K562 treated with DMSO at 1 percent for 48 hours (cell line): ENCODE data around the gene TMEM263. TPM values are rescaled to one million over a fixed set of nuclear protein-coding genes. Genes with fewer than 3 reads are reported as not detected.

Source experiments
- total RNA-seq: library from RNA; unstranded; fragments of 300-600 nt; gene quantifications from 2 replicates; pipeline ENCODE4 v1.2.3, GENCODE V29; 2022; ENCODE audit warnings: low replicate concordance; ENCODE audit errors: extremely low read depth

The TMEM263 gene
- total RNA-seq: not detected in 2 replicates

DNA sequence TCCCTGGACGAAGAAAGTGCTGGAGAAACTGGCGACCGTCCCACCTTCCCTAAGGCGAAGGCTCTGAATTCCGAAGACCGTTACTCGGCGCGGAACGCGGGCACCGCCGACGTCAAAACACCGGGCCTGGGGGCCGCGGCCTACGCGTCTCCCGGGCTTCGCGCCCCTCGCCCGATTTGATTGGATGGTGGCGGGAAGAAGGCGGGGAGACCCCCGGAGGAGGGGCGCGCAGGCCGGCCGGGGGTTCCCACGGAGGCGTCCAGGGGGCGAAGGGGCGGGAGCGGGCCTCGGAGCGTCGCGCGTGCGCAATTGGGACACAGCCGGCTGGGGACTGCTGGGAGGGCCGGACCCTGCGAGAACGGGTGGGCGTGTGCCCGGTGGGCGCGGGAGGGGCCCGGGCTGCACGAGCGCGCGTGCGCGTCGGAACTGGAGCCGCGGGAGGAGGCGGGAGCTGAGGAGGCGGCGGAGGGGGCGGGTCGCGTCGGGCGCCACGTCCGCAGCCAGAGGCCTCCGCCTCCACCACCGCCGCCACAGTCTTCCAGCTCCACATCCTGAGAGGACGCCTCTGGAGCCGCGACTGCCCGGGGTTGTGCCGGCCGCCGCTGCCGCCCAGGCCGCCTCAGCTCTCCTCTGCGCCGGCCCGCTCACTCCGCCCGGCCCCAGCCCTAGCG is at the start of gene TMEM263:
Gene TMEM263, plus strand, starts transcription at position 531 of the 671 bp plus-strand sequence. CDS start 11,210 bp downstream, outside the sequence.

DNA sequence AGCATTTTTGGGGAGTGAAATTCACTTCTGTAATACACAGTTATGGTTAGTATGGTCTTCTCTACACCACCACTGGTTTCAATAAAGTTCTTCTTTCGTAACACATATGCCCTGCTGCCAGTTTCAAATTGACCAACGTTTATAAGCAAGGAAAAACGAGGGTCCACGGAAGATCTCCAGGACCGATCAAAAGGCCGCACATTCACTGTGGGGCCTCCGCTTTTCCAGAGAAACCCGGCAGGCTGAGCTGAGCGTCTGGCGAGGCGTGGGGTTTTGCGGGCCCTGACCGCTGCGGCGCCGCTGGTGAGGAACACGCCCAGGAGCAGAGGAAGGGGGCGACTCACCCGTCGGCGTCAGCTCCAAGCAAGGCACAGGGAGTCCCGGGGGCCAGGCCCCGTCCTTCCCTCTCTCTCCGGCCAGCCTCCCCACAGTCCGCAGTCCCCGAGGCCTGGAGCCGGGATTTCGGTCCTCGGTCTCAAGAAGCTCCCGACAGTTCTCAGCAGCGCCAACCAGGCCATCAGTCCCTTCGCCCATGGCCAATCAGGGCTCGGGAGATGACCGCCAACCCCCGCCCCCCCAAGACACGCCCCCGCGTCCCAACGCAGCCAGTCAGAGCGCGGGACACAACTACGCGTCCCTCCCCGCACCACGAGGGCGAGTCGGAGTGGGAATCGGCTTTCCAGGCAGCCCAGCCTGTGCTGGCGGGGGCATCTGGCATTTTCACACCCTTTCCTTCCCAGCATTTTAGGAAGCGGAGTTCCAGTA is 31.1 kb downstream of the TMEM263 start, which contains the start of gene MTERF2:
Gene MTERF2, minus strand, starts transcription at position 522 of the 765 bp plus-strand sequence. CDS start 8,432 bp downstream, outside the sequence.

Other genes starting within 250 kb of the TMEM263 start
- gene RIC8B, start 181.2 kb upstream of the TMEM263 start, total RNA-seq: not detected in 2 replicates
- gene MTERF2, start 31.2 kb downstream of the TMEM263 start, total RNA-seq: not detected in 2 replicates
- gene CRY1, start 137.6 kb downstream of the TMEM263 start, total RNA-seq: not detected in 2 replicates